ENCODE results near the gene IRAK2. TPM values are rescaled to one million over a fixed set of nuclear protein-coding genes. Genes with fewer than 3 reads are reported as not detected.

The IRAK2 gene
- total RNA-seq, 1 donor from 2014 or later, result 1.5 TPM

DNA sequence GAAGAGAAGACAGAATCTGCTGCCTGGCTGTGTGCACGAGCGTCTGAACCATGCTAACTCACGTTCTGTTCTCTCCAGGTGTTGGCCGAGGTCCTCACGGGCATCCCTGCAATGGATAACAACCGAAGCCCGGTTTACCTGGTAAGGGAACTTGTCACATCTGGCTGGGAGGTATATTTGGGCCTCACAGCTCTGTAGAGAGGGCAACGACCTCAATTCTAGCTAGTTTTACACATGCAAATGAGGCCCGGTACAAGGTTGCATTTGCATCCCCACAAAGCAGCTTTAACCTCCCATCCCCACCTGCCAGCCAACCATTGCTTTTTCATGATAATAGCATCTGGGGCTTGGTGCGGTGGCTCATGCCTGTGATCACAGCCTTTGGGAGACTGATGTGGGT lies 61.6 kb downstream of the IRAK2 start:
- Mint-ChIP-seq H3K9me3 (ENCODE audit: unreplicated experiment) (no peaks in the 10 kb centered on the region), H3K4me1 (ENCODE audit: unreplicated experiment) (peaks cover 11% of the 10 kb centered on the region), H3K27me3 (ENCODE audit: unreplicated experiment) (no peaks in the 10 kb centered on the region), H3K27ac (ENCODE audit: unreplicated experiment) (no peak overlapping the region), H3K4me3 (ENCODE audit: unreplicated experiment) (no peak overlapping the region), H3K36me3 (ENCODE audit: unreplicated experiment) (no peaks in the 10 kb centered on the region)
- DNase-seq (ENCODE audit: extremely low spot score, unreplicated experiment), result no peak
- TF ChIP-seq CTCF (IDR thresholded peaks at IDR 0.05), result no peak

GRCh38 chr3:10228248-10228950 lies 63.7 kb downstream of the IRAK2 start:
- no peak overlapping the region for H3K4me3 Mint-ChIP-seq (ENCODE audit: unreplicated experiment)
- peaks cover 10% of the 10 kb centered on the region for H3K4me1 Mint-ChIP-seq (ENCODE audit: unreplicated experiment)
- no peak for DNase-seq (ENCODE audit: extremely low spot score, unreplicated experiment)
- no peak for TF ChIP-seq CTCF (IDR thresholded peaks at IDR 0.05)
- H3K36me3 Mint-ChIP-seq (ENCODE audit: unreplicated experiment), result no peaks in the 10 kb centered on the region
- H3K27me3 Mint-ChIP-seq (ENCODE audit: unreplicated experiment), result no peaks in the 10 kb centered on the region
- H3K27ac Mint-ChIP-seq (ENCODE audit: unreplicated experiment), result no peak overlapping the region
- H3K9me3 Mint-ChIP-seq (ENCODE audit: unreplicated experiment), result no peaks in the 10 kb centered on the region

DNA sequence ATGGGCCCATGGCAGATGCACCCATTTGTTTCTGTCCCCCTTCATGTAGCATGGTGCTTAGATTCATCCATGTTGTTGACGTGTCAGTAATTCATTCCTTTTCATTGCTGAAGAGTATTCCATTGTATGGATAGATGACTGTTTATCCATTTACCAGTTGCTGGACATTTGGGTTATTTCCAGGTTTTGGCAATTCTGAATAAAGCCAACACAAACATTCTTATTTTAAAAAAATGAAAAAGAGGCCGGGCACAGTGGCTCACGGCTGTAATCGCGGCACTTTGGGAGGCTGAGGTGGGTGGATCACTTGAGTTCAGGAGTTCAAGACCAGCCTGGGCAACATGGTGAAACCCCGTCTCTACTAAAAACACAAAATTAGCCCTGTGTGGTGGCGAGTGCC lies 64.9 kb downstream of the IRAK2 start:
- Mint-ChIP-seq H3K4me3 (ENCODE audit: unreplicated experiment) (no peak overlapping the region), H3K9me3 (ENCODE audit: unreplicated experiment) (no peaks in the 10 kb centered on the region), H3K36me3 (ENCODE audit: unreplicated experiment) (no peaks in the 10 kb centered on the region), H3K27me3 (ENCODE audit: unreplicated experiment) (no peaks in the 10 kb centered on the region), H3K4me1 (ENCODE audit: unreplicated experiment) (peaks cover 10% of the 10 kb centered on the region), H3K27ac (ENCODE audit: unreplicated experiment) (no peak overlapping the region)
- TF ChIP-seq CTCF (IDR thresholded peaks at IDR 0.05), result no peak
- DNase-seq (ENCODE audit: extremely low spot score, unreplicated experiment), result no peak

DNA sequence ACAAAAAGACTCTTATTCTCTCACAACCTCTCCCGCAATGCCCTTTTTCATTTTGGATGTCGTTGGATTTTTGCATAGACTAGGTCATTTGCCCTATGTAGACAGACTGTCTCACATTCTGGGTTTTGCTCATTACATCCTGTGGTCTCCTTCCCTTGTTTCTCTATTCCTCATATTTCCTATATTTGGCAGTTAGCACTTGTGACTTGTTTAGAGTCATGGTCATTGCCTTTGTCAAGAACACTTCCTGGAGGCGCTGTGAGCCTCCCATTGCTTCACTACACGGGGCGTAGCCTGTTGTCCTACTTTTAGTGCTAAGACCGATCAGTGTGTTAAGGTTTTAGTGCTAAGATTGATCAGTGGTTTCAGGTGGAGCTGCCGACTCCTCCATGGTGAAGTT lies 67.4 kb downstream of the IRAK2 start:
- no peak overlapping the region for H3K27ac Mint-ChIP-seq (ENCODE audit: unreplicated experiment)
- peaks cover 5% of the 10 kb centered on the region for H3K4me1 Mint-ChIP-seq (ENCODE audit: unreplicated experiment)
- no peaks in the 10 kb centered on the region for H3K27me3 Mint-ChIP-seq (ENCODE audit: unreplicated experiment)
- no peak for TF ChIP-seq CTCF (IDR thresholded peaks at IDR 0.05)
- no peak for DNase-seq (ENCODE audit: extremely low spot score, unreplicated experiment)
- H3K4me3 Mint-ChIP-seq (ENCODE audit: unreplicated experiment), result no peak overlapping the region
- peaks cover 4% of the 10 kb centered on the region for H3K36me3 Mint-ChIP-seq (ENCODE audit: unreplicated experiment)
- no peaks in the 10 kb centered on the region for H3K9me3 Mint-ChIP-seq (ENCODE audit: unreplicated experiment)

GRCh38 chr3:10233988-10234387 lies 69.3 kb downstream of the IRAK2 start:
- Mint-ChIP-seq H3K27me3 (ENCODE audit: unreplicated experiment) (no peaks in the 10 kb centered on the region), H3K4me1 (ENCODE audit: unreplicated experiment) (no peaks in the 10 kb centered on the region), H3K4me3 (ENCODE audit: unreplicated experiment) (no peak overlapping the region), H3K27ac (ENCODE audit: unreplicated experiment) (no peak overlapping the region), H3K9me3 (ENCODE audit: unreplicated experiment) (no peaks in the 10 kb centered on the region), H3K36me3 (ENCODE audit: unreplicated experiment) (peaks cover 6% of the 10 kb centered on the region)
- no peak for TF ChIP-seq CTCF (IDR thresholded peaks at IDR 0.05)
- DNase-seq (ENCODE audit: extremely low spot score, unreplicated experiment), result no peak
